Activated T-helper 2 cell treated with anti-CD3 and anti-CD28 coated beads, Interferon-gamma antibody, Interleukin-2, Interleukin-4, amounts not matched to agents 10 μg/mL and 5 μg/mL and 100 μg/mL, durations not matched to agents 14 hours and 24 hours and 36 hours (primary cell): ENCODE data around the gene KCNJ14. TPM values are rescaled to one million over a fixed set of nuclear protein-coding genes. Genes with fewer than 3 reads are reported as not detected.

Experiments used
- DNase-seq: peaks from one replicate; pipeline ENCODE4 v3.0.0; 2021; ENCODE audit warnings: low spot score
- H3K27ac Mint-ChIP-seq: one replicate; pipeline ENCODE4 v1.8.0; 2021; ENCODE audit warnings: mixed read lengths
- H3K27me3 Mint-ChIP-seq: one replicate; pipeline ENCODE4 v1.8.0; 2021; ENCODE audit warnings: low read depth, mixed read lengths
- H3K36me3 Mint-ChIP-seq: one replicate; pipeline ENCODE4 v1.8.0; 2021; ENCODE audit warnings: low read depth, mixed read lengths
- H3K4me1 Mint-ChIP-seq: one replicate; pipeline ENCODE4 v1.8.0; 2021; ENCODE audit warnings: low read depth, mixed read lengths
- H3K4me3 Mint-ChIP-seq: one replicate; pipeline ENCODE4 v1.8.0; 2021; ENCODE audit warnings: low read depth, mild to moderate bottlenecking, moderate library complexity, mixed read lengths
- H3K9me3 Mint-ChIP-seq: one replicate; pipeline ENCODE4 v1.8.0; 2021; ENCODE audit warnings: mixed read lengths
- intact Hi-C: fragments of 100-400 bp; cut with micrococcal nuclease; formaldehyde crosslinking; loops from one replicate; pipeline ENCODE4 v1.15.1; 2023
- total RNA-seq: library from RNA; stranded (reverse); gene quantifications from 2 replicates; pipeline ENCODE4 v1.2.3, GENCODE V29; 2022

KCNJ14 gene
- total RNA-seq, 1 donor from 2014 or later: 2.1 TPM

DNA sequence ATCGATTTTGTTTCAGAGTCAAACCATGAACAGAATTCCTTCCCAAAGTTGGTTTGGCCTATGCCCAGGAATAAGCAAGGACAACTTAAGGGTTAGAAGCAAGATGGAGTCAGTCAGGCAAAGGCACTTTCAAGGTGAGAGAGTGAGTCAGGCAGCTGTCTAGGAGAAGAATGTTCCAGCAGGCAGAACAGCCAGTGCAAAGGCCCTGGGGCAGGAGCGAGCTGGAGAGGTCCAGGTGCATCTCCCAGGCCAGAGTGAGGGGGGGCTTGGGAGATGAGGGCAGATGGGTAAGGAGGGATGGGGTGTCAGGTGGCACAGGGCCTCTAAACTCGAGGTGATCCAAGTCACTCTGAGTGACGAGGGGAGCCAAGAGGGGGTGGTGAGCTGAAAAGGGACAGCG, 18.8 kb upstream of the KCNJ14 start:
- Mint-ChIP-seq H3K27me3 (peaks cover 10% of the 10 kb centered on the region), H3K27ac (no peak overlapping the region), H3K9me3 (no peaks in the 10 kb centered on the region), H3K36me3 (no peaks in the 10 kb centered on the region), H3K4me1 (no peaks in the 10 kb centered on the region), H3K4me3 (no peak overlapping the region)
- no peak for DNase-seq
- intact Hi-C loops: no loop called here

DNA sequence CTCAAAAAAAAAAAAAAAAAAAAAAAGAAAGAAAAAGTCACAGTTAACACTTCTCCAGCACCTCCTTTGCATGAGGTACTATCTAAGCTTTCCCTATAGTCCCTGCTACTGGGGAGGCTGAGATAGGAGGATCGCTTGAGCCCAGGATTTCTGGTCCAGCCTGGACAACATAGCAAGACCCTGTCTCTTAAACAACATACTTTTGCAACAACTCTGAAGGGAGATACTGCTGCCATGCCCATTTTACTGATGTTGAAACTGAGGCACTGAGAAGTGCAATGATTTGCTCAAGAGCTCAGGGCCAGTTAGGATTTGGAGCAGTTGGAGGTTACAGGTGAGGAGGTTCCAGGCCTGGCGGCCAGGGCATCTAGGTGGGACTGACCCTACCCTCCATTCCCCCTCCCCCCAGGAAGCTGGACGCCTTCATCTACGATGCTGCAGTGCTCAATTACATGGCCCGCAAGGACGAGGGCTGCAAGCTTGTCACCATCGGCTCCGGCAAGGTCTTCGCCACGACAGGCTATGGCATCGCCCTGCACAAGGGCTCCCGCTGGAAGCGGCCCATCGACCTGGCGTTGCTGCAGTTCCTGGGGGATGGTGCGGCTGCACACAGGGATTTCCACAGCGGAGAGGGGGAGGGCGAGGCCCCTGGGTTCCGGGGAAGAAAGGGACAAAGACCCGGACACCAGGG, 13.9 kb upstream of the KCNJ14 start:
- peaks cover 27% of the 10 kb centered on the region for H3K27me3 Mint-ChIP-seq
- H3K27ac Mint-ChIP-seq: no peak overlapping the region
- H3K4me3 Mint-ChIP-seq: peak overlapping the region; percentile 21
- H3K9me3 Mint-ChIP-seq: no peaks in the 10 kb centered on the region
- intact Hi-C loops: no loop called here
- peaks cover 14% of the 10 kb centered on the region for H3K4me1 Mint-ChIP-seq
- no peak for DNase-seq
- peaks cover 12% of the 10 kb centered on the region for H3K36me3 Mint-ChIP-seq

GRCh38 chr19:48442116-48443035, 13.0 kb upstream of the KCNJ14 start:
- peaks cover 27% of the 10 kb centered on the region for H3K27me3 Mint-ChIP-seq
- peaks cover 17% of the 10 kb centered on the region for H3K36me3 Mint-ChIP-seq
- intact Hi-C loops: no loop called here
- DNase-seq: no peak
- peaks cover 16% of the 10 kb centered on the region for H3K4me1 Mint-ChIP-seq
- no peak overlapping the region for H3K27ac Mint-ChIP-seq
- no peaks in the 10 kb centered on the region for H3K9me3 Mint-ChIP-seq
- H3K4me3 Mint-ChIP-seq: no peak overlapping the region

DNA sequence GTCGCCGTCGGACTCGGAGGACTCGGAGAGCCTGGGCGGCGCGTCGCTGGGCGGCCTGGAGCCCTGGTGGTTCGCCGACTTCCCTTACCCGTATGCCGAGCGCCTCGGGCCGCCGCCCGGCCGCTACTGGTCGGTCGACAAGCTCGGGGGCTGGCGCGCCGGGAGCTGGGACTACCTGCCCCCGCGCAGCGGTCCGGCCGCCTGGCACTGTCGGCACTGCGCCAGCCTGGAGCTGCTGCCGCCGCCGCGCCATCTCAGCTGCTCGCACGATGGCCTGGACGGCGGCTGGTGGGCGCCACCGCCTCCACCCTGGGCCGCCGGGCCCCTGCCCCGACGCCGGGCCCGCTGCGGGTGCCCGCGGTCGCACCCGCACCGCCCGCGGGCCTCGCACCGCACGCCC, 12.1 kb upstream of the KCNJ14 start:
- DNase-seq: no peak
- H3K36me3 Mint-ChIP-seq: peaks cover 26% of the 10 kb centered on the region
- H3K27ac Mint-ChIP-seq: no peak overlapping the region
- no peaks in the 10 kb centered on the region for H3K9me3 Mint-ChIP-seq
- H3K27me3 Mint-ChIP-seq: peaks cover 23% of the 10 kb centered on the region
- intact Hi-C loops: no loop called here
- peaks cover 20% of the 10 kb centered on the region for H3K4me1 Mint-ChIP-seq
- no peak overlapping the region for H3K4me3 Mint-ChIP-seq

- Mint-ChIP-seq H3K36me3 (peaks cover 31% of the 10 kb centered on the region), H3K27ac (no peak overlapping the region)
Observed at GRCh38 chr19:48443731-48444128, 11.6 kb upstream of the KCNJ14 start.

DNA sequence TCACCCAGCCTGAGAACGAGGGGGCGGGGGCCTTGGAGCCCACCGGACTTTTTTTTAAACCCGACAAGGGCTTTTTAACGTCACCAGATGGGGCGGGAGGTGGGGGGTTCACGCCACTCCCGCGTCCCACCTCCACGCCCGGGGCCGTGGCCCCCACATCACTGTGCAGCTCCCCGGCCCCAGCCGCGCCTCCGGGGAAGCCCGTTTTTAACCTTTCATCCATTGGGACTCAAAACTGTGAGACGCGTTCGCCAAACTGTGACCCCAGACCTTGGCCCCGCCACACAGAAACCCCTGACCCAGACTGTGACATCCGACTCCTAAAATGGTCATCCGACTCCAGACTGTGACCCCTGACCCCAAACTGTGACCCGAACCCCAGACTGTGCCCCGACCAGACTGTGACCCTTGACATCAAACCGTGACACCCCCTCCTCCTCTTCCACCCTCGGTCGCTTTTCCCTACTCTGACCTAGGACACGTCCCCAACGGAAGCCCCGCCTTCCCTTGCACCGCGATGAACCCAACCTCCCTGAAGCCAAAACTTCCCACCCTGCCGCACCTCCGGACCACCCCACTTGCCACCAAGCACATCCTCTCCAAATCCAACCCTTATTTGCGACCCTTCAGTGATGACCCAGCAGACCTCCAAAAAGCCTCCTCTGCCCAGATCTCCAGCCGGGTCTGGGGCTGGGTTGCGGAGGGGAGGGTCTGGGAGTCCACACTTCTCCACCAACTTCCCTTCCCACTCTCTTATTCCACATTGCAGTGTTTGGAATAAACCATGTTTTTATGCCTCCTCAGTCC, 11.0 kb upstream of the KCNJ14 start:
- peak overlapping the region; percentile 86 for H3K27ac Mint-ChIP-seq
- intact Hi-C loops: loop anchor here (2.0 kb wide), 3 partner anchors 26 to 124 kb away; partner anchors contain the start of gene LMTK3

More at GRCh38 chr19:48443731-48444128, 11.6 kb upstream of the KCNJ14 start:
- no peak overlapping the region for H3K4me3 Mint-ChIP-seq
- no peak for DNase-seq
- intact Hi-C loops: loop anchor here (2.0 kb wide), 3 partner anchors 25 to 123 kb away; partner anchors contain the start of gene LMTK3
- H3K9me3 Mint-ChIP-seq: no peaks in the 10 kb centered on the region
- peaks cover 24% of the 10 kb centered on the region for H3K4me1 Mint-ChIP-seq
- peaks cover 23% of the 10 kb centered on the region for H3K27me3 Mint-ChIP-seq

DNA sequence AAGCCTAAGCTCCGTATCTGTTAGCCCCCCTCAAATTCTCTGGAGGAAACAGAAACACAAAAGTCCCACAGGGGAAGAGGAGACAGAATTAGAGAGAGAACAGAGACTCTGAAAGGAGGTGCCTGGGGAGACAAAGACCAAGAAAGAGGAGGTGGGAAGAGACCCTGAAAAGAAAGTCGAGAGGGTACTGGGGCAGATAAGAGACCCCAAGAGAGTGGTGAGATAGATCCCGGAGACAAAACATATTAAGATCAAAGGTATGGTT, 10.5 kb upstream of the KCNJ14 start:
- no peaks in the 10 kb centered on the region for H3K9me3 Mint-ChIP-seq
- H3K27ac Mint-ChIP-seq: peak overlapping the region; percentile 86

More for the DNA sequence above, 11.0 kb upstream of the KCNJ14 start:
- Mint-ChIP-seq H3K27me3 (peaks cover 23% of the 10 kb centered on the region), H3K9me3 (no peaks in the 10 kb centered on the region), H3K36me3 (peaks cover 37% of the 10 kb centered on the region), H3K4me3 (peak overlapping the region; percentile 93), H3K4me1 (peaks cover 26% of the 10 kb centered on the region)
- DNase-seq: no peak

GRCh38 chr19:48445256-48445605, 10.1 kb upstream of the KCNJ14 start:
- Mint-ChIP-seq H3K4me1 (peaks cover 26% of the 10 kb centered on the region), H3K27ac (peak overlapping the region; percentile 86), H3K4me3 (peak overlapping the region; percentile 93), H3K36me3 (peaks cover 43% of the 10 kb centered on the region), H3K27me3 (peaks cover 21% of the 10 kb centered on the region), H3K9me3 (no peaks in the 10 kb centered on the region)
- no peak for DNase-seq
- intact Hi-C loops: loop anchor here (1.0 to 5.0 kb wide), 5 partner anchors 23 to 124 kb away; partner anchors contain the start of gene LMTK3

More for the DNA sequence above, 10.5 kb upstream of the KCNJ14 start:
- H3K27me3 Mint-ChIP-seq: peaks cover 21% of the 10 kb centered on the region
- H3K4me3 Mint-ChIP-seq: peak overlapping the region; percentile 93
- intact Hi-C loops: loop anchor here (1.0 to 5.0 kb wide), 5 partner anchors 23 to 124 kb away; partner anchors contain the start of gene LMTK3
- DNase-seq: no peak
- H3K4me1 Mint-ChIP-seq: peaks cover 26% of the 10 kb centered on the region
- peaks cover 41% of the 10 kb centered on the region for H3K36me3 Mint-ChIP-seq

DNA sequence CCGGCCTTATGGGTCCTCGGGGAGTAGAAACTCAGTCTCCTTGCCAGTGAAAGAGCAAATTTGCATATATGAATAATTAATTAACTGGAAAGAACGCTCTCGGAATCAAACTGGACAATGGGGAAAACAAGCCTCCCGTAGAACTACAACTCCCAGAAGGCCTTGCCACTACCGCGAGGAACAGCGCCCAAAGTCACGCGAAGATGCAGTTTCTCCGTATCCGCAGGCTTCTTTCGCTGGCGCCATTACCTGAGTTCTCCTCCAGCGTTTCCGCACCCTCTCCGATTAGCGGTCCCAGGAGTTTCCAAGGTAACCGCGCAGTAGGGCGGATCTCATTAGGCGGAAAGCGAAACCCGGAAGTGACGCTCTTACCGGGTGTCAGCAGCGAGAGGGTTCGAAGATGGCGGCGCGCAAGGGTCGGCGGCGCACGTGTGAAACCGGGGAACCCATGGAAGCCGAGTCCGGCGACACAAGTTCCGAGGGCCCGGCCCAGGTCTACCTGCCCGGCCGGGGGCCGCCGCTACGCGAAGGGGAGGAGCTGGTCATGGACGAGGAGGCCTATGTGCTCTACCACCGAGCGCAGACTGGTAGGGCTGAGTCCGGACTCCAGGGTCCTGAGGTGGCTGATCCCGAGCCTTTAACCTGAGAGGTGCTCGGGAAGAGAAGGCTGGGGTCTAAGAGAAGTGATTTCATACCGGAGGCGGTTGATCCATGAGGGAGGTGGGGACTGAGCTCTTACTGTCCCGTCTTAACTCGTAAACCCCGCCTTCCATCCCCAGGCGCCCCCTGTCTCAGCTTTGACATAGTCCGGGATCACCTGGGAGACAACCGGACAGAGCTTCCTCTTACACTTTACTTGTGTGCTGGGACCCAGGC, 9.5 kb upstream of the KCNJ14 start, which contains the start of gene GRWD1:
GRWD1 (plus strand) TSS at position 378 of the 876 bp plus-strand sequence; CDS start at position 401, 23 bp downstream.
- Mint-ChIP-seq H3K4me1 (peaks cover 26% of the 10 kb centered on the region), H3K27ac (peak within 1 kb of the TSS; percentile 86), H3K9me3 (no peaks in the 10 kb centered on the region), H3K4me3 (peak within 1 kb of the TSS; percentile 93), H3K36me3 (peaks cover 50% of the 10 kb centered on the region), H3K27me3 (peaks cover 21% of the 10 kb centered on the region)
- intact Hi-C loops: loop anchor here (1.0 to 5.0 kb wide), 5 partner anchors 22 to 125 kb away; partner anchors contain the start of gene LMTK3
- peak; percentile 95 for DNase-seq

DNA sequence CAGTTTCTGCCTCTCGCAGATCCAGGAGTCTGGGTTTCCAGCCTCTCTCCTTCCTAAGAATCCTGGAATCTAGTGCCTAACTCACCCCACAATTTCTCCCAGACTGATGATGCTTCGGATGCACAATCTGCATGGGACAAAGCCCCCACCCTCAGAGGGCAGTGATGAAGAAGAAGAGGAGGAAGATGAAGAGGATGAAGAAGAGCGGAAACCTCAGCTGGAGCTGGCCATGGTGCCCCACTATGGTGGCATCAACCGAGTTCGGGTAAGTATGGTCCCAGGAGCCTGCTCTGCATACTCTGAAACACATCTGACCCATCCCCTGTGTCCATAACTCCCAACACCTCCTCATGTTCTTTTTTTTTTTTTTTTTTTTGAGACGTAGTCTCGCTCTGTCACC, 8.8 kb upstream of the KCNJ14 start:
- Mint-ChIP-seq H3K4me3 (peak overlapping the region; percentile 93), H3K4me1 (peaks cover 26% of the 10 kb centered on the region), H3K9me3 (no peaks in the 10 kb centered on the region), H3K36me3 (peaks cover 57% of the 10 kb centered on the region), H3K27ac (peak overlapping the region; percentile 86), H3K27me3 (peaks cover 18% of the 10 kb centered on the region)
- intact Hi-C loops: loop anchor here (5.0 kb wide), 1 partner anchor 49 kb away; no protein-coding TSS in a partner anchor
- no peak for DNase-seq

GRCh38 chr19:48448563-48448962, 6.8 kb upstream of the KCNJ14 start:
- Mint-ChIP-seq H3K36me3 (peaks cover 65% of the 10 kb centered on the region), H3K27me3 (peaks cover 10% of the 10 kb centered on the region), H3K4me1 (peaks cover 26% of the 10 kb centered on the region), H3K4me3 (no peak overlapping the region), H3K27ac (no peak overlapping the region), H3K9me3 (no peaks in the 10 kb centered on the region)
- intact Hi-C loops: loop anchor here (5.0 kb wide), 1 partner anchor 51 kb away; no protein-coding TSS in a partner anchor
- DNase-seq: no peak
